ENCODE results near the gene NTSR1. TPM values are rescaled to one million over a fixed set of nuclear protein-coding genes. Genes with fewer than 3 reads are reported as not detected.
A peak's percentile ranks its signal among the peaks of the same experiment; 100 is the strongest.

Gene NTSR1
- total and polyA plus RNA-seq, 2 of the 13 experiments (the other 11 are each of a cell fraction or from before 2014, with no cell fraction given), result 0.09 to 0.12 TPM

- TF ChIP-seq THAP11 (CRISPR knock-in tag; IDR thresholded peaks at IDR 0.05), result no peak
- TF ChIP-seq SOX6 (IDR thresholded peaks at IDR 0.05), result no peak
- no peak; the same call in 1 of the 2 replicates for TF ChIP-seq SOX6 (CRISPR knock-in tag; IDR thresholded peaks at IDR 0.05)
- TF ChIP-seq SOX5 (CRISPR knock-in tag; IDR thresholded peaks at IDR 0.05; ENCODE audit: borderline replicate concordance), result no peak
- no peak for TF ChIP-seq SMAD9 (CRISPR knock-in tag; IDR thresholded peaks at IDR 0.05)
- no peak for TF ChIP-seq ZNF138 (CRISPR knock-in tag; IDR thresholded peaks at IDR 0.05; ENCODE audit: low read depth)
- no peak for TF ChIP-seq MLX (CRISPR knock-in tag; IDR thresholded peaks at IDR 0.05)
- no peak for TF ChIP-seq U2AF2 (IDR thresholded peaks at IDR 0.05; ENCODE audit: low read depth, low read length)
- no peak for TF ChIP-seq PAF1 (CRISPR knock-in tag; IDR thresholded peaks at IDR 0.05)
- no peak for TF ChIP-seq CEBPB (IDR thresholded peaks at IDR 0.05; ENCODE audit: borderline replicate concordance, low read depth, low read length)
- no peak for TF ChIP-seq MIER2 (CRISPR knock-in tag; IDR thresholded peaks at IDR 0.05)
- no peak for TF ChIP-seq SSRP1 (CRISPR knock-in tag; IDR thresholded peaks at IDR 0.05)
- peak; percentile 60; the same call in 1 of the 2 replicates for TF ChIP-seq ZBED4 (CRISPR knock-in tag; IDR thresholded peaks at IDR 0.05; ENCODE audit: borderline replicate concordance)
- no peak for TF ChIP-seq ZNF343 (CRISPR knock-in tag; IDR thresholded peaks at IDR 0.05)
- no peak for TF ChIP-seq NCOA2 (CRISPR knock-in tag; IDR thresholded peaks at IDR 0.05)
- TF ChIP-seq STAT5B (CRISPR knock-in tag; IDR thresholded peaks at IDR 0.05), result no peak
- no peak; the same call in 1 of the 2 replicates for TF ChIP-seq ZNF574 (CRISPR knock-in tag; IDR thresholded peaks at IDR 0.05)
- TF ChIP-seq ZNF432 (CRISPR knock-in tag; IDR thresholded peaks at IDR 0.05; ENCODE audit: borderline replicate concordance), result no peak
- TF ChIP-seq MAFG (CRISPR knock-in tag; IDR thresholded peaks at IDR 0.05), result no peak
- no peak for TF ChIP-seq ZNF615 (CRISPR knock-in tag; IDR thresholded peaks at IDR 0.05; ENCODE audit: borderline replicate concordance)
- TF ChIP-seq ZNF710 (CRISPR knock-in tag; IDR thresholded peaks at IDR 0.05; ENCODE audit: borderline replicate concordance), result no peak
- TF ChIP-seq ISX (CRISPR knock-in tag; conservative IDR thresholded peaks at IDR 0.05), result no peak
- no peak for TF ChIP-seq ZNF839 (CRISPR knock-in tag; IDR thresholded peaks at IDR 0.05; ENCODE audit: borderline replicate concordance)
These were observed 99.7 kb downstream of the NTSR1 start (continued) for GRCh38 chr20:62808211-62808865.
